ENCODE results near the gene PGAP6. TPM values are rescaled to one million over a fixed set of nuclear protein-coding genes. Genes with fewer than 3 reads are reported as not detected.

The PGAP6 gene
- total and polyA plus RNA-seq, 2 of the 13 experiments (the other 11 are each of a cell fraction or from before 2014, with no cell fraction given): 52.7 to 136 TPM

- TF ChIP-seq BCL3 (CRISPR knock-in tag; IDR thresholded peaks at IDR 0.05): 0 out of 2 replicates have a peak, but pooled peaks have one; percentile 45
- peak; percentile 61 for TF ChIP-seq ZFY (CRISPR knock-in tag; IDR thresholded peaks at IDR 0.05)
- TF ChIP-seq TP53 (CRISPR knock-in tag; conservative IDR thresholded peaks at IDR 0.05): 0 out of 2 replicates have a peak, but pooled peaks have one; percentile 17
- TF ChIP-seq RERE (CRISPR knock-in tag; IDR thresholded peaks at IDR 0.05; ENCODE audit: low read depth): peak; percentile 82
- peak; percentile 88 for TF ChIP-seq ZNF567 (CRISPR knock-in tag; IDR thresholded peaks at IDR 0.05; ENCODE audit: borderline replicate concordance)
- TF ChIP-seq MNT (IDR thresholded peaks at IDR 0.05): peak; percentile 73
- TF ChIP-seq ZNF24 (IDR thresholded peaks at IDR 0.05): no peak
- peak; percentile 79 for TF ChIP-seq ZFX (CRISPR knock-in tag; IDR thresholded peaks at IDR 0.05; ENCODE audit: low read depth)
- TF ChIP-seq ZSCAN20 (CRISPR knock-in tag; IDR thresholded peaks at IDR 0.05; ENCODE audit: borderline replicate concordance): no peak
- no peak for TF ChIP-seq NFE2L2 (IDR thresholded peaks at IDR 0.05; ENCODE audit: low read length)
- TF ChIP-seq SRSF1 (optimal IDR thresholded peaks at IDR 0.05; ENCODE audit: low read depth, low read length): no peak
- TF ChIP-seq ZBTB2 (CRISPR knock-in tag; IDR thresholded peaks at IDR 0.05; ENCODE audit: low read depth): no peak
- peak; percentile 79; the same call in 1 of the 2 replicates for TF ChIP-seq ARID4A (CRISPR knock-in tag; IDR thresholded peaks at IDR 0.05; ENCODE audit: borderline replicate concordance)
These were observed 24.0 kb upstream of the PGAP6 start (continued) for GRCh38 chr16:405548-406506.
